Erythroblast (primary cell): ENCODE results near the gene GDF11.

ENCODE experiments used
- GATA1 ChIP-seq: IDR thresholded peaks from 2 replicates; pipeline ENCODE4 v1.6.1; 2011; ENCODE audit warnings: low read depth, mild to moderate bottlenecking, control low read depth, low read length, moderate library complexity
- POLR2A ChIP-seq: IDR thresholded peaks from 2 replicates; pipeline ENCODE4 v1.6.1; 2011; ENCODE audit warnings: mild to moderate bottlenecking, low read length

- TF ChIP-seq POLR2A (no peak), GATA1 (no peak)
Measured at GRCh38 chr12:55696796-55697462, 46.0 kb upstream of the GDF11 start.
